GM18517 (cell line): ENCODE data around the gene MBP.

Experiments used
- ATAC-seq: cut with Tn5 transposase; IDR thresholded peaks from one replicate; pipeline ENCODE4 v1.9.1; 2021; ENCODE audit warnings: mild to moderate bottlenecking, moderate library complexity; ENCODE audit not compliant: unreplicated experiment

The MBP gene

DNA sequence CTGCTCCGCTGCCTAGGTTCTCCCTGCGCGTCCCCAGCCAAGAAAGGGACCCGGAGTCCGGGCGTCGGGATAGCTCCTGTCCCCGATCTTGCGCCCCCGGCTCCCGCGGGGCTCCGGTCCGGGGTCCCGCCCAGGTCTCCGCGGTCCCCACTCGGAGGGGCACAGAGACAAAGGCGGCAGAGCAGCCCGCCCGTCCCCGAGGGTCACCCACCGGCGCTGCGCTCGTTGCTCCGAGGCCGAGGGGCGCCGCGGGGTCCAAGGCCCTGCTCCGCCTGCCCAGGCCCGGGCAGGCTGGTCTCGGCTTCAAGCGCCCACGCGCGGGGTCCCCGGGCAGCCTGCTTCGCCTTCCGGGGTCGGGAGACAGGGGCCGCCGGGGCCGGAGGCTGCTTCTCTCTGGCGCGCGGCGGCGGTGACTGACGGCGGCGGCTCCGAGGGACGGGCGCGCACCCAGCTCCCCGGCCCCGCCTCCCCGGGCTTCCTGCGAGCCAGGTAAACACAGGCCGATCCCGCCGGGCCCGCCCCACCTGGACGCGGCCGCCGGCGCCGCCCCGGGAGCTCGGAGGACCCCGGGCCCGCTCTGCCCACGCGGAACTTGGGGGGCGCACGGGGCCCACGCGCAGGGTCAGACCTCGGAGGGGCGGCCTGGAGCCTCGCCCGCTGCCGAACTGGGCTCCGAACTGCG is at the start of gene MBP:
TSS of gene MBP (minus strand) at position 415 of the 682 bp plus-strand sequence. CDS start 27,522 bp downstream, outside the sequence.
- ATAC-seq = peak; percentile 41

DNA sequence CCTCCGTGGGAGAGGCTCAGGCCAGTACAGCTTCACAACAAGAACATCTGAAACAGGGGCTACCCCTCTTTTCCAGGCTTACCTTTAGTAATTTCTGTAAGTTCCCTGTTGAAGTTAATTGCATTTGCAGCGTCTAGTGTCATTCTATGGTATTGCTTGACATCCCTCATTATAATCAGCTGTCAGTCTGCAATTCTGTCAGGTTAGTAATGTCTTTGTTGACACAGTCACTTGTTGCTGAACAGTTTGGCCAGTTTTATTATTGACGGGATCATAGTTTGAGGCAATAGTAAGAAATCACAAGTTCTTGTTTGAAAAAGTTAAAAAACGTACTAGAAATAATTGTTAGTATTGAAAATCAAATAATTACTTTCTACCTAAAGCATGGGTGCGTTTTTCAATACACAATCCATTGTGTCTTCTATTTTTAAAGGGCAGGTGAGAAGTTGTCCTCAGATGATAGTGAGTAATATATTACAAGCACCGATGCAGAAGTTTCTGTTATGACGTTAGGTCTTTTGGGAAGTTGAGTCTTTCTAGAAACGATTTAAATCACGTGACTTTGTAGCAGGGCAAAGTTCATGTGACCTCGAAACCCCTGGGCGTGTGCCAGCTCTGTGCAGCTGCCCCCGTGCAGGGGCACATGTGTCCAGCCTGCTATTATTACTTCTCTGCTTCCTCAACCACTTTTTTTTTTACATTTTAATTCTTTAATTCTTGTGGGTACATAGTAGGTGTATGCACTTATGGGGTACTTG is 49.5 kb upstream of the MBP start:
- no peak for ATAC-seq

DNA sequence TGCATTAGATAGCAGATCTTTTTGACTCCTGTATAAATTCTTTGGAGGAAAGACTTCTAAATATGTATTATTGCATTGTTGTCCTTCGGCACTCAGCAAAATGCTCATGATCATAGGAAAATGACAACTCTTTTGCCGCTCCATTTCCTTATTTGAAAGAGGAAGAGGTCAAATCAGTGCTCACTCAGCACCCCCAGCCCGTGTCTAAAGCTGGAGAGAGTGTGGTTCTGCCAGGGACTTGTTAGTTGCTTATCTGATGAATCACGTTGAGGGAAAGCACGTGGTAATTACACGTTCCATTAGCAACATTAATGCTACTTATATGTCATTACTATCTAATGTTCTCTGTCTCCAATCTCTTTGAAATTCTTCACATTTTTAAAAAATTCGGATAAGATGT is 46.0 kb upstream of the MBP start:
- ATAC-seq = no peak

DNA sequence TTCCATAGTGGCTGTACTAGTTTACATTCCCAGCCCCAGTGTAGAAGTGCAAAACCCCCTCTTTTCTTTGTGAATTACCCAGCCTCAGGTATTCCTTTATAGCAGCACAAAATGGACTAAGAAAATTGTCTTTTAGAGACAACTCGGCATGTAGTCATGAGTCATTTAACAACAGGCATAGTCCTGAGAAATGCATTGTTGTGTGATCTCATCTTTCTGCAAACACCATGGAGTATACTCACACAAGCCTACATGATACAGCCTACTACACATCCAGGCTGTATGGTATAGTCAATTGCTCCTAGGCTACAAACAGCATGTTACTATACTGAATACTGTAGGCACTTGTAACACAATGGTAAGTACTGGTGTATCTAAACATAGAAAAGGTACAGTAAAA is 44.4 kb upstream of the MBP start:
- ATAC-seq = no peak

DNA sequence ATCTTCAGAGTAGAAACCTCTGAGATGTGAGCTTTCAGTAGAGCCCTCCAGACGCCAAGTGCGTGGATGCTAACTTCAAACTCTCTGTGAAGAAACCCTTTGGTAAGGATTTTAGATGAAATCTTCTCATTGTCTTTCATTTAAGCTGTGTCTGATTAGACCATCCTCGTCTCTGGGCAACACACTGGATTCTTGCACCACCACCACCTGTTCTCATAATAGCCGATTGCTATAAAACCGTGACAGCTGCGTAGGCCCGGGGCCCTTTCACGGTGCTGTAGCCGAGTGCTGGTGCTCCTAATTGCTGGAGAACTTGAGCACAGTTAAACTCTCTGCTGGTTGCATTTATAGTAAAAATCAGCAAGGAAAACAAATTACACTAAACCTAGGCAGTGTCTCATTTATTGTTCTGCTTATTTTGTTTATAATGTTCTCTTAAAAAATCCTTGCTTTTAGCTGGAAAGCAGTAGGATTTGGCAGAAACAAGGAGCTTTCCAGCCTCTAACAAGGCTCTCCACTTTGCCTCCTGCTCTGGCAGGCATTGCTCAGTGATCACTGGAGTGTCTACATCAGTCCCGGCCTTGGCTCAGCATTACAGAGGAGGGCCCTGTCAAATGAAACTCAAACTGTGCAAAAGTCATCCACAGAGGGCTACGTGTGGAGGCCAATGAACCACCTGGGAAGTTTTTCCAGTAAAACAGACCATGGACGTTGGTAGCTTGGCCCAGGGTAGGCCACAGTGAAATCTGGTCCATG is 40.9 kb upstream of the MBP start:
- no peak for ATAC-seq

DNA sequence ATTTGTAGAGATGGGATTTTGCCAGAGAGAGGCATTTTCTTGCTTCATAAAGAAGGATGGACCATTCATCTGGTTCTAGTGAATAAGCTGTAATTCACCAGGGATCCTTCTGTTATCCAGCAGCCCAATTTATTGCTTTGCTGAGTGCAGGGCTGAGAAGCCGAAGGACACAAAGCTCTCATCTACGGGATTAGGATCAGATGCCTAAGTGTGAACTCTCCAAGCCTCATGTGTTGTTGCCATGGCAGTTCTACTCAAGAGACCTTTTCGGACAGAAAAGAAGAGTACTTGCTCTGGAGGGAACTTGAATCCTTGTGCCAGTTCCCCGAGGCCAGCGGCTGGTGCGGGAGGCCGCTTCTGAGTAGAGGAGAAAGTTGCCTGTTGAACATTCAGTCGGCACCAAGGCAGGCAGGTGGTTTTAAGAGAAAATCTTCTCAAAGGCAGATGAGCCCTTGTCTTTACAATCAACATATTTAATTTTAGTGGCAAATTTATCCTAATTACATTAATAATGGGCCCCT is 38.4 kb upstream of the MBP start:
- no peak for ATAC-seq

DNA sequence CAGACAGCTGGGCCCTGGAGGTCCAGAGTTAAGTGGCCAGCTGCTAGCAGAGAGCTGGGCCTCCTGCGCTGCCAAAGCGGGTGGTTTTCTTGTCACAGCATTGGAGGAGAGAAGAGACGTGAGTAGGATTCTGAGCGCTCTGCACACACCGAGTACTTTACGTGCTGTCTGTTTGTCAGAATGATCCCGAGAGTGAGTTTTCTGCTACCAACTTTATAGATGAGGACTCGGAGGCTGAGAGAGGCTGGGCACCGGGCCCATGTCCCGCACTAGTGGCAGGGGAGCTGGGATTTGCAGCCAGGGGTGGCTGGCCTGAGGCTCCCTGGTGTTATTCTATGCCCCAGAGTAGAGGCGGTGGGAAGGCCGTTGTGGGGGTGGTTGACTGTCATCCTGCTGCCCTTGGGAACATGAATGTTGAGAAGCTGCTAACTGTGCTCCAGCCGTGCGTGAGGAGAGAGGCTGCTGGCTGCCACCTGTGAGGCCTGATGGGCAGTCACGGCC is 36.3 kb upstream of the MBP start:
- no peak for ATAC-seq

DNA sequence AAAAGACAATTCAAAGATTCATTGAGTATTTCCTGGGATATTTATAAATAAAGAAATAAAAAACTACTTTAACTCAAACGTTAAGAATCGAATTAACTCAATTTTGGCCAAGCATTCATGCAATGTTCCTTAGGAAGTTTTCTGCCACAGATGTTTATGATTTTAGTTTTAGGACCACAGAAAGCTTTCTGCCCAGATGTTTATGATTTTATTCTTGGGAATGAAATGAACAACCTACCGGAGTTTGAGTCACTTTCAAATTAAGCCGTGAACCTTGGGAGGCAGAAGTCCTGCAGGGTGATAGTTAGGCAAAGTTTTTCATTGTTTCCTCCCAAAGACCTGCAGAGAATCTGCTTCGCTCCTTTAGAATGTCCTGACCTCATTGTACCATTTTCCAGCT is 34.7 kb upstream of the MBP start:
- ATAC-seq = no peak

DNA sequence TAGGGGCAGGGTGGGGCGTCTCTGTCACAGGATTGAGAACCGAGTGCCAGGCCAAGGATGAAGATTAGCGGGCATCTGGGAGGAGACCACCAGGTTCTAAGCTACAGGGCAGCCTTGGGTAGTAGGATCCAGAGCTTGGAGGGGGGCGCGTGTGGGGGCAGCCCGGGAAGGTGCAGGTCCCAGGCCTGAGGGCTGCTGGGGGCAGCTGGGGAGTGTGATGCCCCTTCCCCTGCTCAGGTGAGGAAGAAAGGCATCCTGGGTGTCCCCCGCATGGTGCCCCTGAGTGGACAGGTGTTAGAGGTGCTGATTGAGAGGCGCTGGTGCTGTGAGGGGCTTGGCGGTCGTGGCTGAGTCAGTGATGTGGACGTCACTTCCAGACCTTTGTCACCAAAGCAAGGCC is 33.9 kb upstream of the MBP start:
- ATAC-seq = no peak

DNA sequence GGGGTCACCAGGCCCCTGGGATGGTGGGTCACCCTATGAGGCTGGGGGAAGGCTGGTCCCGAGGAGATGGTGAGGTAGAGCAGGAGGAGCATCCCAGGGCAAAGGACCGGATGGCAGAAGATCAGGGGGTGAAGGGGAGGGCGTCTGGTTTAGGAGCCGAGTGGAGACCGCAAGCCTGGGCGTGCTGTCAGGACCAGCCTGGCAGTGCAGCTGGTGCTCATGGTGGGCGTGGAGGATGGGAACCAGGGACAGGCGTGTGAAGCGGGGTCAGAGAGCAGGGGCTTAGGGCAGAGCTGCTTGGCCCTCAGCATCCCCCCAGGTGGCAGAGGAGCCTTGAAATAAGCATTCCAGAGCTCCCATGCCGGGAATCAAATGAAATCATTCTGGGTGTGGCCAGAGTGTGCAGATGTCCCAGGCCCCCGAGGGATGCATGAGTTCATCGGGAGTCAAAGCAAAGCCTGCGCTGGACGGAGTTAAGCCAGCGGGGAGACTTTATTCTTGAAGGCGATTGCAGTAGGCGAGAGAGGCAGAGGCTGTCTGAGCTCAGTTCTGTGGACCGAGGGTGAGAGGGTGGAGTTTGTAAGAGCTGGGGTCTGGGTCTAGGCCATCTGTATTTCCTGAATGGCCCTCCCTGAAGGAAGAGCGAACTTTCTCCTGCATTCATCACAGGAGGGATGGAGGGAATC is 33.1 kb upstream of the MBP start:
- no peak for ATAC-seq

DNA sequence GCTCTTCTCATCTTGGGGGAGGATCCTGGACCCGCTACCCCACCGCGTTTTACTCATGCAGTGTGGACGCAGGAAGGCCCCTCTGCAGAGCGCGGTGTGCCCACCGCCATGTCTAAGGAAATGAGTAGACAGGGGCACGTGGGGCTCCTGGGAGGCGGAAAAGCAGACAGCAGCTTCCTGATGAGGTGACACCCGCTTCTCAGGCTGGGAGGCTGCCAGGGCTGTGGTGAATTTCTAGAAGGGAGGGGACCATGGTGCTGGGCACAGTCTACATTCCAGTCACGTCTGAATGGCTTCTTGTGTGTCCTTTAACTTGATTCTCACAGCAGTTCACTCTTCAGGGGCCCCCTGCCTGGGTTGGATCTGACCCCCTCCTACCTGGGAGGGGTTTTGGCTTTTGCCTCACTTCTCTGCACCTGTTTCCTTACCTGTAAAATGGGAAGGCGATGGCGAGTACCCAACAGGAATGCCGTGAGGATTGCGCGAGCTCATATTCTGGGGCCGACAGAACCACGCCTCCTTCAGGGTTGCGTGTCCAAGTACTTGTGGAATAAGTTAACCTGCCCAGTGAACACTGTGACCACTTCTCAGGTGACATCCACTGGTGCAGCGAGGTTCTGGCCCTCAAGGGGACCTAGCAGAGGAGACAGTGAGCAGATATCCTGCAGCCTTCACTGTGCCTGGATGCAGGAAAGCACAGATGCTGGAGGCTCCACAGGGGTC is 32.3 kb upstream of the MBP start:
- no peak for ATAC-seq

DNA sequence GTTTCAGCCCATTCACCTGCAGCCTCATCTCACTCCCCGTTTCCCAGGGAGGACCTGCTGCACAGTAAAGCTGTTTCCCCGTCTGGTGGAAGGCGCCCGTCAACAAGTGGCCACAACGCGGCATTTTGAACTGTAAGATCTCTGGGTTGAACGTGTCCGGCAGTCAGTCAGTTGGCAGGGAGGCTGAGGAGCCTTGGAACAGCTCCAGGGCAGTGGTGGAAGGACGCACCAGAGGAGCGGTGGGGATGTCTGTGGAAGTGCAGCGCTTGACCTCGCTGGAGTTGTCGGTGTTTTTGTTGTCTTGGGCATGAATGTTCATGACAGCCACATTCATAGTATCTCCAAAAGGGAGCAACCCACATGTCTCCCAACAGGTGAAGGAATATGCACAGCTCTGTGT is 31.4 kb upstream of the MBP start:
- ATAC-seq = no peak

DNA sequence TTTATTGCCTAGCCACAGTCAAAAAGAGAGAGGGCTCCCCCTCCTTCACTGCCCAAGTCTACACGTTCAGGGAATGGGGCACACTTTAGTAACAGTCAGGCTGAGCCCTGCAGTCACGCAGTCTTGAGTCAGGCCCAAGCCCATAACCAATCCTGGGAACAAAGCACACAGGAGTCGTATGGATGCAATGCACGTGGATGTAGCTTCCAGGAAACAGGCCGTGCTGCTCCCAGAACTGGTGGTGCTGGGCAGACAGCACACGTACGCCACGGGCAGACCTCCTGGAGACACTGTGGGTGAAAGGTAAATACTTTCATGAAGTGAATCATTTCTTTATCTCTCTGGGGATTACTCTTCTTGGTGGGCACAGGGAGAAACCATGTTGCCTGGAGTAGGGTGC is 30.0 kb upstream of the MBP start:
- ATAC-seq = no peak

DNA sequence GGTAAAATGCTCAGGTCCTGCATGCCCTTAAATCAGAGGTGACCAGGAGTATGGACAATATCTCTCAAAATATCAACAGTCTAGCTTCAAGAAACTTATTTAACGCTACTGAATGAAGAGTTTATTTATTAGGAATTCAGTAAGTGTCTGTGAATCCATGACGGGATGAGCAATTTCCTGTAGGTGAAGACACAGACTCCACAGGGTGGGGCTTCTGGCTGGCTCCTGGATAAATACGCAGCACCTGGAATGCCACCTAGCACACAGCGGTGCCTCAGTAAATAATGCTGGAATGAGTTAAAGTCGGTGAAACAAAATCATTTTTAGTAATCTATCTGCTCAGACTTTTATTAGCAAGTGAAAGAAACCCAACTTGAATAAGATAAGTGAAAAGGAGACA is 29.4 kb upstream of the MBP start:
- ATAC-seq = no peak

DNA sequence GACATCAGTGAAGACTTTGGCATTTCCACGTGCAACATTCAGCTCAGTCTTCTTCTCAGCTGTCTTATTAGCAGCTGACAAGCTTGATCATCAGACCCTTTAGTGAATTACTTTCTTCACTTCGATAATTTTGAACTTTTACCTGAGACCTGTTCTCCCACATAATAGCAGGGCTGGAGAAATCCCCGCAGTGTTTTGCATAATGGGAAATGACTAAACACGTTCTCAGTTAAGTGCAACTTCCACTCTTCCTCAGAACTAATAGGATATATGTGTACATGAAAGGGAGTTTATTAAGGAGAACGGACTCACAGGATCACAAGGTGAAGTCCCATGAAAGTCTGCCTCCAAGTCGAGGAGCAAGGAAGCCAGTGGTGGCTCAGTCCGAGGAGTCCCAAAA is 28.8 kb upstream of the MBP start:
- no peak for ATAC-seq

DNA sequence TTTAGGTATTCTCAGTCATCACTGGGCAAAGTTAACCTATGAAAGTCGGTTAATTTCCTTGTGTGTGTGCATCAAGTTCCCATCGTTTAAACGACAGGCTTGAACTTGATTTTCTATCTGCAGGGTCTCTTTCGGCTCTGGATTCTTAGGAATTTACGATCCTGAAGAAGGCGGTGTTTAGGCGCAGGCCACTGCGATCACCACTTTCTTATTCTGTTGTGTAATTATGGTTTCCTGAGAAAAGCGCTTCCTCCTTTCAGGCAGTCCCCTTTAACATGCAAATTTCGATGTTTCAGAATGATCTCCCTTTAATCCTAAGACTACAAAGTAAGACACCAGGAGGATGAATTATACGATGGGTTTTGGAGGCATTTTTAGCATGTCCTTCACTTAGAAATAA is 27.9 kb upstream of the MBP start:
- ATAC-seq = no peak

DNA sequence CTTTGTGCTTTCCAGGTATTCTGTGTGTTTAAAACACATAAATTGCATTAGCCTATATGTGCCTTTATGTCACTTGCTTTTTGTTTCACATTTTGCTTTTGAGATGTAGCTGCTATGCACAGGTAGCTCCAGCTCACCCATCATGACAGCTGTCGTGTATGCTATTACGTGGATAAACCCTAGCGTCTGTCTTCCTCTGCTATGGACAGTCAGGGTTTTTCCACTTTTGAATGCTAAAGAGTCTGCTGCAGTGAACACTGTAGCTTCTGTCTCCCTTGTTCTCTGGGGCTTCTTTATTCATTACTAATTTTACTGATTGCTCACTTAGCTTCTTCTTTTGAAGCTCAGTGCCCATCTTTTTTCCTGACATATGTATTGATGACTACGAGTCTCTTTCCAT is 24.7 kb upstream of the MBP start:
- no peak for ATAC-seq

DNA sequence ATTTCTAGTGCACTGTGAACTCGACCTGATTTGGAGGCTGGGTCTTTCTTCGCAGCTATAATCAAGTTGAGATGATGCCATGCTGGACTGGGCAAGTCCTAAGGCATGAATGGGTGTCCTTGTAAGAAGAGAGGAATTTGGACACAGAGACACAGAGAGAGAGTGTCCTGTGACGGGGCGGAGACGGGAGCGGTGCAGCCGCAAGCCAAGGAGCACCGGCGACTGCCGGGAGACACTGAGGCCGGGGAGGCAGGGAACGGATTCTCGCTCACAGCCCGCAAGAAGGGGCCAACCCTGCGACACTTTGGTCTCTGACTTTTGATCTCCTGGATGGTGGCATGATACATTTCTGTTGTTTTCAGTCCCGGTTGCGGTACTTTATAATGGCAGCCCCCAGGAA is 22.4 kb upstream of the MBP start:
- no peak for ATAC-seq

DNA sequence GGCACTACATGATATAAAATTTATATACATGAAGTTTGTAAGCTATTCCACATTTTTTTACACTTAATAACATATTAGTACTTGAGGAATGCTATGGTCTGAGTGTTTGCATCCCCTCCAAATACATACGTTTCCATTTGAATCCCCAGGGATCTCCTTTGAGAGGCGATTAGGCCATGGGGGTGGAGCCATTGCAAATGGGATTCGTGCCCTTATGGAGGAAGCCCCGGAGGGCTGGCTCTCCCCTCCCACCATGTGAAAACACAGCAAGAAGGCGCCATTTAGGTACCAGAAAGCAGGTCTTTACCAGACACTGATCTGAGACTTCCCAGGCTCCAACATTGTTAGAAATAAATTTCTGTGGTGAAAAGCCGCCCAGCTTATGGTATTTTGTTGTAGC is 20.8 kb upstream of the MBP start:
- ATAC-seq = no peak

DNA sequence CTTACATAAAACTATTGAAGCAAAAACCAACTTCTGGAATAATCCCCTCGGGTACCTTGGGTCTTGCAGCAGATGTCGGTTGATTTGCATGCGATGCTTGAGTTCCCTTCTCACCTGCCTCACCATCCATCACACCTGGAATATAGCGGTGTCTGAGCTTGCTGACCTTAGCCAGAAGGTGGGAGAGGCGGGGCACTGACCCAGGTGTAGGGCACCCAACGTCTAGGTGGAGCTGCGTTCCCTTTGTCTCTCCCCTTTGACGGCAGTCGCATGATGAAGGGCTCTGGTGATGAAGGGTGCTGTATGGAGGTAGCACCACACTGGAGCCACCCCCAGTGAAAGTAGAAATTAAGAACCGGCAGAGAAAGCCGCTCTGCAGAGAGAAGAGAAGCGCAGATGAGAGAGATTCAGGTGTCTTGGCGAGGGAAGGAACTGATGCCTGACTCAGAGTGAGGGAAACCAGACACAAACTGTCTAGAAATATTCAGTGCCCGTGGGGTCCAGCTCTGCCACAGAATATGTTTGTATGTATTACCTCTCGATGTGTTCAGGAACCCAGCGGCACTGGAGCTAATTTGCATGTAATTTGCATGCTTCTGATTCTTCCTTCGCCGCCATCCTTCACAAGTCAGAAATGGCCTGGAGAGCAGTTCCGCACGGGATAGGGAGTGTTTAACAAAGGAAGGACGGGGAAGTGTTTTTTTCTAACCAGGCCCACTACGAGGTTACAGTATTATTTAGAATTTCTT is 19.4 kb upstream of the MBP start:
- ATAC-seq = no peak
